Measurements from ENCODE around the gene MED16.
"Not testable (repeated sequence)": the region's sequence is repeated elsewhere in the genome, so short reads cannot be mapped to it uniquely, and the experiment has no call there.

MED16 gene

DNA sequence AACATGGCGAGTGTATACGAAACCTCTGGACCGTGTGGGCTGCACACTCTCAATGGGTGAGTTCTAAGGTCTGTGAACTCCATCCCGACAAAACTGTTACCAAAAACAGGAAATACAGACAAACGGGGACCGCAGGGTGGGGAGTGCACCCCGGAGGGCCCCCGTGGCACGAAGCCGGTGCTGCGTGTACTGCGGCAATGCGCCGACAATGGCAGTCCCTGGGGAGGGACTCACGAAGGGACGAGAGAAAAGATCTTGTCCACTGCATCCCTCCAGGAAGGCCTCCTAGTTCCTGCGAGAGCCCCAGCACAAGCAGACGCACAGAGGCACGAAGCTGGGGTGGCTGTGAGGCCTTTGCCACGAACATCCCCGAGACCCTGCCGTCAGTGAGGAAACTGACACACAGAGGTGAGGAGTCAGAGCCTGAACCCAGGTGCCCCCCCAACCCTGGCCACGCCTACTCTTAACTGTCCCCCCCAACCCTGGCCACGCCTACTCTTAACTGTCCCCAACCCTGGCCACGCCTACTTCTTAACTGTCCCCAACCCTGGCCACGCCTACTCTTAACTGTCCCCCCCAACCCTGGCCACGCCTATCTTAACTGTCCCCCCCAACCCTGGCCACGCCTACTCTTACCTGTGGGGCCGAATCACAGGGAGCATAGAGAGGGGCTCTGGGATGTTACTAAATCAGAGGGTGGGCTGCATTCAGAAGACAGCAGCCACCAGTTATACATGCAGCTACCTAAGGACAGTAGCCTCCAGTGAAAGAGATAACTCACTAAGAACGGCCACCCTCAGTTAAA is 4.2 kb downstream of the MED16 start:
- no peak for DNase-seq

GRCh38 chr19:887599-887998 is 5.4 kb downstream of the MED16 start:
- no peak for DNase-seq

DNA sequence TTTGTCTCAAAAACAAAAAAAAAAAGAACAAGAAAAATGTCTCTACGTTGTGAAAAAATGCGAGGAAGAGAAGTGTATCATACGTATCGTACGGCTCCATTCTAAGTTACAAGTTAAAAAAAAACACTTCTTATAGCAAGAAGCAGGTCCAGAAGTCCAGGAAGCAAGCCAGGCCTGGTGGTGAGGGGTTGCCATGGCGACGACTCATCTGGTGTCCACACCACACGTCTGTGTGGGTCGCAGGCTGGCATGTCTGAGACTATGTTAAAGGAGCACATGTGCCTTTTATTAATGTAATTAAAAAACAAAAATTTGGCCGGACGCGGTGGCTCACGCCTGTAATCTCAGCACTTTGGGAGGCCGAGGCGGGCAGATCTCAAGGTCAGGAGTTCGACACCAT is 5.9 kb downstream of the MED16 start:
- DNase-seq: no peak

DNA sequence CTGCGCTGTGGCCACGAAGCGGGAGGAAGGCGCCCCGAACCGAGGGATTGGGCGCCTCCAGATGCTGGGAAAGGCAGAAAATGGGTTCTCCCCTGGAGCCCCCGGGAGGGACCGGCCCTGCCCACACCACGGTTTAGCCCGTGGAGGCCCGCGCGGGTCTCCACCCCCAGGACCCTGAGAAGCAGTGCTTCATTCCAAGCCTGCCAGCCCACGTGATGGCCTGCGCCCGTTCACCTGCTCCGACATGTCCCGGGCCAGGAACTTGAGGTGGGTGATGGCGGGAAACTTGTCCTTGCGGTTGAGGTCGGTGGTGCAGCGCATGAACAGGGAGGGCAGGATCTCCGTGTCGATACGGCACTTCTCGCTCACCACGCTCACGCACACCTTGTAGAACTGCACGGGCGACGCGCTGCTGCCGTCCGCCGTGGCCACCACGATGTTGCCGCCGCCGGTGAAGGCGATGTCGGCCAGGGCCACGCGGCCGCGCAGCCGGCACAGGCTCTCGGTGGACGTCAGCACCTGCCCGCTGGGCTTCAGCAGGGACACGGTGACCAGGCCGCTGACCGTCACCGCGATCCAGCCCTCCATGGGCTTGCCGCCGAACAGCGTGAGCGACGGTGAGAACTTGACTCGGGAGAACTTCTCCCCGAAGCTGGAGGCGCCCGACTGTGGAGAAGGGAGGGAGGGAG is 7.3 kb downstream of the MED16 start:
- no peak for DNase-seq

GRCh38 chr19:884420-885211 is 8.4 kb downstream of the MED16 start:
- no peak for DNase-seq

DNA sequence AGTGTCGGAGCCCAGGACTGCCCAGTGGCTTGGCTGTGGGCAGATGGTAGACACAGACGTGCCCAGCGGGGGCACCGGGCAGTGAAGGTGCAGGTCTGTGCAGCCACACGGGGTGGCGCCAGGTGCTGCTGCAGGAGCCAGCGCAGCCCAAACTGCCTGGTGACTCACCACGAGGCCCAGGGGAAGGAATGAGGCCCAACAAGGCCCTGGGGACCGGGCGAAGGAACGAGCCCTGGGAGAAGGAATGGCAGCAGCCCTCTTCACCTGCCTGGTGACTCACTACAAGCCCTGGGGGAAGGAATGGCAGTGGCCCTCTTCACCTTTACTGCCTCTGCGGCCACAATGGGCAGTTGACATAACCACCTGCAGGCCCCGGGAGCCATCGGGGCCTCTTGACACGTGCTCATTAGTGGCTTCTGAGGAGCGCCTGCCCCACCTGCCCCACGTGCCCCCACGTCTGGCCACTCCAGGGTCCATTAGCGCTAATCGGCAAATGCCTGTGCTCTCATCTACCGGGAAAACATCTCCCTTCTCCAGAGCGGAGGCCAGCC is 9.3 kb downstream of the MED16 start:
- DNase-seq: no peak

- no peak for DNase-seq
Measured at GRCh38 chr19:882871-883497, 10.0 kb downstream of the MED16 start.

GRCh38 chr19:881385-882071 is 11.5 kb downstream of the MED16 start:
- DNase-seq: no peak

DNA sequence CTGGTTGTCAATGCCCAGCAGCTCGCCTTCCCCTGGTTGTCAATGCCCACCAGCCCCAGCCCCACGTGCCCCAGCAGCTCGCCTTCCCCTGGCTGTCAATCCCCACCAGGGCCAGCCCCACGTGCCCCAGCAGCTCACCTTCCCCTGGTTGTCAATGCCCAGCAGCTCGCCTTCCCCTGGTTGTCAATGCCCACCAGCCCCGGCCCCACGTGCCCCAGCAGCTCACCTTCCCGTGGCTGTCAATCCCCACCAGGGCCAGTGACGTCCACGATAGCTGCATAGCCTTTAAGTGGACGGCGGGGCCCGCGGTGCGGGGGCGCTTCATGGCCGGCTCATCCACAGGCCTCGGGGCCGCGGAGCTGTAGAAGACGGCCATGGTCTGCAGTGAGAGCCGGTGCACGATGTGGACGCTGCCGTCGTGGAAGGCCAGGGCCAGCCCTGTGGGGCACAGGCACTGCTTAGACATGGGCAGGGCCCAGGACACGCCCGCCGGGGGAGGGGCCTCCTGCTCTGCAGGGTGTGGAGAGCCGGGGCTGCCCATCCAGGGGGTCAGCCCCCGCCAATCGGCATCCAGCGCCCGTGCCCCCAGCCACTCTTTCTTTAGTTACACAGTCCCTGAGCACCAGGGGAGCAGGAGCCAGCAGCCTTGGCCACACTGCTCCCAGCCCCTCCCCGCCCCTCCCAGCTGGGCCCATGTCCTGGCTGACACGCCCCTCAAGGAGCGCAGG is 13.1 kb downstream of the MED16 start:
- DNase-seq: no peak

DNA sequence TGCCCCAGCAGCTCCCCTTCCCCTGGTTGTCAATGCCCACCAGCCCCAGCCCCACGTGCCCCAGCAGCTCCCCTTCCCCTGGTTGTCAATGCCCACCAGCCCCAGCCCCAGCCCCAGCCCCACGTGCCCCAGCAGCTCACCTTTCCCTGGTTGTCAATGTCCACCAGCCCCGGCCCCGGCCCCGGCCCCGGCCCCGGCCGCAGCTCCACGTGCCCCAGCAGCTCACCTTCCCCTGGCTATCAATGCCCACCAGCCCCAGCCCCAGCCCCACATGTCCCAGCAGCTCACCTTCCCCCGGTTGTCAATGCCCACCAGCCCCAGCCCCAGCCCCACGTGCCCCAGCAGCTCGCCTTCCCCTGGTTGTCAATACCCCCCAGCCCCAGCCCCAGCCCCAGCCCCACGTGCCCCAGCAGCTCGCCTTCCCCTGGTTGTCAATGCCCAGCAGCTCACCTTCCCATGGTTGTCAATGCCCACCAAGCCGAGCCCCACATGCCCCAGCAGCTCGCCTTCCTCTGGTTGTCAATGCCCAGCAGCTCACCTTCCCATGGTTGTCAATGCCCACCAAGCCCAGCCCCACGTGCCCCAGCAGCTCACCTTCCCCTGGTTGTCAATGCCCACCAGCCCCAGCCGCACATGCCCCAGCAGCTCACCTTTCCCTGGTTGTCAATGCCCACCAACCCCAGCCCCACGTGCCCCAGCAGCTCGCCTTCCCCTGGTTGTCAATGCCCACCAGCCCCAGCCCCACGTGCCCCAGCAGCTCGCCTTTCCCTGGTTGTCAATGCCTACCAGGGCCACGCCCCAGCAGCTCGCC is 14.0 kb downstream of the MED16 start:
- DNase-seq: not testable (repeated sequence)

DNA sequence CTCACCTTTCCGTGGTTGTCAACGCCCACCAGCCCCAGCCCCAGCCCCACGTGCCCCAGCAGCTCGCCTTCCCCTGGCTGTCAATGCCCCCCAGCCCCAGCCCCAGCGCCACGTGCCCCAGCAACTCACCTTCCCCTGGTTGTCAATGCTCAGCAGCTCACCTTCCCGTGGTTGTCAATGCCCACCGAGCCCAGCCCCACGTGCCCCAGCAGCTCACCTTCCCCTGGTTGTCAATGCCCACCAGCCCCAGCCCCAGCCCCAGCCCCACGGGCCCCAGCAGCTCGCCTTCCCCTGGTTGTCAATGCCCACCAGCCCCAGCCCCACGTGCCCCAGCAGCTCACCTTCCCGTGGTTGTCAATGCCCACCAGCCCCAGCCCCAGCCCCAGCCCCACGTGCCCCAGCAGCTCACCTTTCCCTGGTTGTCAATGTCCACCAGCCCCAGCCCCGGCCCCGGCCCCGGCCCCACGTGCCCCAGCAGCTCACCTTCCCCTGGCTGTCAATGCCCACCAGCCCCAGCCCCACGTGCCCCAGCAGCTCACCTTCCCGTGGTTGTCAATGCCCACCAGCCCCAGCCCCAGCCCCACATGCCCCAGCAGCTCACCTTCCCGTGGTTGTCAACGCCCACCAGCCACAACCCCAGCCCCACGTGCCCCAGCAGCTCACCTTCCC is 14.9 kb downstream of the MED16 start:
- DNase-seq: not testable (repeated sequence)

DNA sequence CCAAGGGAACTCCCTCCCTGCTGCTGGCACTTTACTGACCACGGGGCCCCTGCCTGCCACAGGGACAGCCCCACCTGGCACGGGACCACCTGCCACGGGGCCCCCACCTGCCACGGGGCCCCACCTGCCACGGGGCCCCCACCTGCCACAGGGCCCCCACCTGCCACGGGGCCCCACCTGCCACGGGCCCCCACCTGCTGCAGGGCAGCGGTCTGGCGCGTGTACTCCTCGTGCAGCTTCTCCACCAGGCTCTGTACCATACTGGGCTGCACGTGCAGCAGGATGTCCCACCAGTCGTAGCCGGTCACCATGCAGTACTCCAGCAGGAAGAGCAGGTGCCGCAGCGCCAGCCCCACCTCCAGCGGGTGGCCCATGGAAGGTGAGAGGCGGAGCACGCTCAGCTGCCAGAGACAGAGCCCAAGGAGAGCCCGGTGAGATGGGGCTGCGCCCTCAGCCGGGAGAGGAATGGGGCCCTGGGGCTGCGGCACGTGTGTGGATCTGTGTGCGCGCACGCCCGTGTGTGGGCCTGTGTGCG is 16.1 kb downstream of the MED16 start:
- DNase-seq: no peak

- DNase-seq: no peak
Measured at GRCh38 chr19:876089-876488, 16.9 kb downstream of the MED16 start.

DNA sequence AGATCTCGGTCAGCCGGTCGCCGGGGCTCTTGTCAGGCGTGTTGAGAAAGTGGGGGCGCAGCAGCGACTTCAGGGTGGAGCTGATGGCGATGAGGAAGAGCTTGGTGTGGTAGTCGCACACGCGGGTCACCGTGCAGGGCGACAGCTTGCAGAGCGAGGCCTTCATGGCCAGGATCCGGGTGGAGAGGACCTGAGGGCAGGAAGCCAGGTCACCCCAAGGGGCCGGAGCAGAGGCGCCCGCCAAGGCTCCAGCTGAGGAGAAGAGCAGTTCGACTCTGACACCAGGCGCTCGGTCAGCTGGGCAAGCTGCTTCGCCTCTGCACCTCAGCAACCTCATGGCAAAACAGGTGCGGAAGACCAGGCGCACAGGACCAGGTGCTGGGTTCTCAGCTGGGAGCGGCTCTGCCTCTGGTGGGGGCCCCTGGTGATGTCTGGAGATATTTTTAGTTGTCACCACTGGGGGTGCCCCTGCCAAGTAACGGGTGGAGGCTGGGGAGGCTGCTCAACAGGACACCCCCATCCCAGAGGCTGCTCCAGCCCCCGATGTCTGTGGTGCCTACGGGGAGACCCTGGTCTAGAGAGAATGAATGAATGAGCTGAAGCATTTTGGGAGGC is 17.6 kb downstream of the MED16 start:
- DNase-seq: no peak

DNA sequence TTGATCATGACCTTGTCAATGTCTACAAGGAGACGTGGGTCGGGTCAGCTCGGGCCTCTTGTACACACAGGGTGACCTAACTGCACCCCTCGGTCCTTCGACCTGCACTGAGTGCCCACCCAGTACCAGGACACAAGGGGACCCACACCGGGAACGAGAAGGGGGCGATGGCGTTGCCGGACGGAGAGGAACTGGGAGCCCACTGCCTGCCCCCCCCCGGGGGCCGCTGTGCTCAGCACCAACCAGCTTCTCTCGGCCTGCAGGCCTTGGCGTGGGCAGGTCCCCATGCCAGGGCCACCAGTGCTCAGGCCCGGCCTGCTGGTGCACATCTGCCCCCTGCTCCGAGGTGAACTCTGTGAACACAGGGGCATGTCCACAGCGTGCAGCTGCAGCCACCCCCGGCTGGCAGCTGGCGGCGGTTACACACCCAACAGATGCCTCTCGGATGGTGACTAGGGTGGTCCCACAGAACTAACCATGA is 19.4 kb downstream of the MED16 start:
- no peak for DNase-seq

DNA sequence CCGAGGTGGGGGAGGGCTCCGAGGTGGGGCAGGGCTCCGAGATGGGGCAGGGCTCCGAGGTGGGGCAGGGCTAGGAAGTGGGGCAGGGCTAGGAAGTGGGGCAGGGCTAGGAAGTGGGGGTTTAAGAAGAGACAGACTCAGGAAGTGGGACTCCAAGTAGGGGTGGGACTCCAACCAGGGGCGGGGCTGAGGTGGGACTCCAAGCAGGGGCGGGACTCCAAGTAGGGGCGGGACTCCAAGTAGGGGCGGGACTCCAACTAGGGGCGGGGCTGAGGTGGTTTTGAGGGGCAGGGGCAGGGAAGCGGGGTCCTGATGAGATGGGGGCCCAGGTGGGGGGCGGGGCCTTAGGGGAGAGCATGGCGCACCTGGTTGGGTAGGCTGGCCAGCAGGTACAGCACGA is 19.9 kb downstream of the MED16 start:
- no peak for DNase-seq

- DNase-seq: no peak
Measured at GRCh38 chr19:872266-872951, 20.6 kb downstream of the MED16 start.

- no peak for DNase-seq
Measured at GRCh38 chr19:871446-872265, 21.3 kb downstream of the MED16 start.
